ENCODE results near the gene FOXO1. TPM values are rescaled to one million over a fixed set of nuclear protein-coding genes. Genes with fewer than 3 reads are reported as not detected.

Gene FOXO1
- total and polyA plus RNA-seq, 2 of the 13 experiments (the other 11 are each of a cell fraction or from before 2014, with no cell fraction given), result 8.1 to 13.1 TPM

DNA sequence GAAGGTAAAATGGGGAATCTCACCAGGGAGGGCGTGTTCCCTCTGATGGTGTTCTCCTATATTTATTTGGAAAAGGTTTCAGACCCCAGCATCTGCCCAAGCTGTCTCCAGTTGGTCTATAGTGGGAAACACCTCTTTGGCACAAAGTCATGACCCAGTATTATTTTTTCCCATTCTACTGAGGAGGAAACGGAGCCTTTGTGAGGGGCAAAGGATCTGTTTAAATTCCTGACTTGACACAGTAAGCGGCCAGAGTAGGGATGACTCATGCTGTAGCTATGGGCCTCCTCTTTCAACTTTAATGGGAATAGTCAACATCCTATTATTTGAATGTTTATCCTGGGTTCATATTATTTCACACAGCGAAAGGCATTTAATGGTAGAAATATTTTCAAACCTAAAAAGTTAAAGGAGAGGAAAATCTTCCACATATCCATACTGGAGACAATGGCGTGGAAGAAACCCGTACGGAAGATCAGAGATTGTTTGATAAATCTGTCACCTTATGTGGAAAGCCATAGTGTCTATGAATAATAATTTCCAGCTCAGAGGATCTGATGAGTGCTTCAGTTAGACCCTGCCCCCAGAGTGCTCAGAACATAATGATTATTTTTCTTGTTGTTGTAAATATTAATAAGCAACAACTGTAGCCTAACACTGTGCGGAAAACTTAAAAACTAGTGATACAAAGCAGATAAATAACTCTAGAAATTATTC lies 126.0 kb downstream of the FOXO1 start (continued):
- TF ChIP-seq, protein P1, sequence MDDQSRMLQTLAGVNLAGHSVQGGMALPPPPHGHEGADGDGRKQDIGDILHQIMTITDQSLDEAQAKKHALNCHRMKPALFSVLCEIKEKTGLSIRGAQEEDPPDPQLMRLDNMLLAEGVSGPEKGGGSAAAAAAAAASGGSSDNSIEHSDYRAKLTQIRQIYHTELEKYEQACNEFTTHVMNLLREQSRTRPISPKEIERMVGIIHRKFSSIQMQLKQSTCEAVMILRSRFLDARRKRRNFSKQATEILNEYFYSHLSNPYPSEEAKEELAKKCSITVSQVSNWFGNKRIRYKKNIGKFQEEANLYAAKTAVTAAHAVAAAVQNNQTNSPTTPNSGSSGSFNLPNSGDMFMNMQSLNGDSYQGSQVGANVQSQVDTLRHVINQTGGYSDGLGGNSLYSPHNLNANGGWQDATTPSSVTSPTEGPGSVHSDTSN (CRISPR knock-in tag; IDR thresholded peaks at IDR 0.05; ENCODE audit: borderline replicate concordance), result no peak
- TF ChIP-seq, protein P2, sequence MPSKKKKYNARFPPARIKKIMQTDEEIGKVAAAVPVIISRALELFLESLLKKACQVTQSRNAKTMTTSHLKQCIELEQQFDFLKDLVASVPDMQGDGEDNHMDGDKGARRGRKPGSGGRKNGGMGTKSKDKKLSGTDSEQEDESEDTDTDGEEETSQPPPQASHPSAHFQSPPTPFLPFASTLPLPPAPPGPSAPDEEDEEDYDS (CRISPR knock-in tag; IDR thresholded peaks at IDR 0.05), result peak; percentile 22; the same call in 1 of the 2 replicates
- TF ChIP-seq, protein P3, sequence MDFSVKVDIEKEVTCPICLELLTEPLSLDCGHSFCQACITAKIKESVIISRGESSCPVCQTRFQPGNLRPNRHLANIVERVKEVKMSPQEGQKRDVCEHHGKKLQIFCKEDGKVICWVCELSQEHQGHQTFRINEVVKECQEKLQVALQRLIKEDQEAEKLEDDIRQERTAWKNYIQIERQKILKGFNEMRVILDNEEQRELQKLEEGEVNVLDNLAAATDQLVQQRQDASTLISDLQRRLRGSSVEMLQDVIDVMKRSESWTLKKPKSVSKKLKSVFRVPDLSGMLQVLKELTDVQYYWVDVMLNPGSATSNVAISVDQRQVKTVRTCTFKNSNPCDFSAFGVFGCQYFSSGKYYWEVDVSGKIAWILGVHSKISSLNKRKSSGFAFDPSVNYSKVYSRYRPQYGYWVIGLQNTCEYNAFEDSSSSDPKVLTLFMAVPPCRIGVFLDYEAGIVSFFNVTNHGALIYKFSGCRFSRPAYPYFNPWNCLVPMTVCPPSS (IDR thresholded peaks at IDR 0.05), result no peak
- no peak for TF ChIP-seq ZNF326 (CRISPR knock-in tag; IDR thresholded peaks at IDR 0.05; ENCODE audit: borderline replicate concordance)
- TF ChIP-seq ESRRA (CRISPR knock-in tag; IDR thresholded peaks at IDR 0.05; ENCODE audit: low read depth), result no peak
- TF ChIP-seq ZNF30 (CRISPR knock-in tag; IDR thresholded peaks at IDR 0.05), result no peak
- no peak for TF ChIP-seq KDM1A (CRISPR knock-in tag; IDR thresholded peaks at IDR 0.05)
- no peak for TF ChIP-seq ZNF556 (CRISPR knock-in tag; IDR thresholded peaks at IDR 0.05; ENCODE audit: borderline replicate concordance)
- no peak for TF ChIP-seq GTF3A (CRISPR knock-in tag; conservative IDR thresholded peaks at IDR 0.05)
- peak; percentile 85 for TF ChIP-seq FOXA3 (CRISPR knock-in tag; IDR thresholded peaks at IDR 0.05)
- no peak for TF ChIP-seq ZNF430 (CRISPR knock-in tag; IDR thresholded peaks at IDR 0.05)
- peak; percentile 64; the same call in 1 of the 2 replicates for TF ChIP-seq HMG20B (CRISPR knock-in tag; conservative IDR thresholded peaks at IDR 0.05)
- no peak for TF ChIP-seq ATF7-NPFF (CRISPR knock-in tag; IDR thresholded peaks at IDR 0.05; ENCODE audit: low read depth)
- TF ChIP-seq, protein P4, sequence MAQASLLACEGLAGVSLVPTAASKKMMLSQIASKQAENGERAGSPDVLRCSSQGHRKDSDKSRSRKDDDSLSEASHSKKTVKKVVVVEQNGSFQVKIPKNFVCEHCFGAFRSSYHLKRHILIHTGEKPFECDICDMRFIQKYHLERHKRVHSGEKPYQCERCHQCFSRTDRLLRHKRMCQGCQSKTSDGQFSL (CRISPR knock-in tag; IDR thresholded peaks at IDR 0.05), result no peak
- TF ChIP-seq LCORL (IDR thresholded peaks at IDR 0.05), result peak; percentile 15; the same call in 1 of the 2 replicates
- TF ChIP-seq LCORL (CRISPR knock-in tag; IDR thresholded peaks at IDR 0.05), result peak; percentile 93
- TF ChIP-seq CC2D1A (CRISPR knock-in tag; IDR thresholded peaks at IDR 0.05), result no peak
- TF ChIP-seq CCDC6 (CRISPR knock-in tag; IDR thresholded peaks at IDR 0.05), result no peak
- TF ChIP-seq TBX3 (IDR thresholded peaks at IDR 0.05; ENCODE audit: borderline replicate concordance), result peak; percentile 37; the same call in 1 of the 2 replicates
- TF ChIP-seq TCF7 (IDR thresholded peaks at IDR 0.05; ENCODE audit: low read depth), result peak; percentile 92
- no peak for TF ChIP-seq MBD4 (IDR thresholded peaks at IDR 0.05; ENCODE audit: borderline replicate concordance, low read length)
- no peak for TF ChIP-seq SMAD9 (CRISPR knock-in tag; IDR thresholded peaks at IDR 0.05)
- no peak for TF ChIP-seq GZF1 (CRISPR knock-in tag; IDR thresholded peaks at IDR 0.05)
- no peak for TF ChIP-seq ZNF510 (CRISPR knock-in tag; IDR thresholded peaks at IDR 0.05; ENCODE audit: low read depth)
- no peak for TF ChIP-seq RBM39 (IDR thresholded peaks at IDR 0.05; ENCODE audit: low read depth, low read length, poor library complexity, severe bottlenecking)
- no peak; the same call in 1 of the 2 replicates for TF ChIP-seq ZSCAN31 (CRISPR knock-in tag; IDR thresholded peaks at IDR 0.05; ENCODE audit: low read depth)
- no peak for TF ChIP-seq GPN1 (CRISPR knock-in tag; IDR thresholded peaks at IDR 0.05; ENCODE audit: borderline replicate concordance)
- TF ChIP-seq TCF12 (IDR thresholded peaks at IDR 0.05), result no peak
- no peak for TF ChIP-seq TCF12 (CRISPR knock-in tag; IDR thresholded peaks at IDR 0.05)
- no peak for TF ChIP-seq ZNF3 (CRISPR knock-in tag; IDR thresholded peaks at IDR 0.05)
